Esophagus squamous epithelium (tissue), 5 donors: ENCODE data around the gene OPA3. TPM values are rescaled to one million over a fixed set of nuclear protein-coding genes. Genes with fewer than 3 reads are reported as not detected.

Source experiments
- DNase-seq: peaks from one replicate; lab custom pipeline; 2025; lab: John Stamatoyannopoulos, UW
- H3K27ac ChIP-seq, 4 donors: fragments of 200-600 bp; sonication (generic); one replicate each; pipeline ENCODE4 v1.5.1; 2016 to 2019; ENCODE audit warnings: mild to moderate bottlenecking in 1 of 4
- H3K27me3 ChIP-seq, 4 donors: fragments of 200-600 bp; sonication (generic); 1 replicate in 3 of 4; 2 replicates in 1 of 4; pipeline versions ENCODE4 v1.5.1 to v1.6.0; 2017 to 2021; ENCODE audit warnings: antibody characterized with exemption in 1 of 4
- H3K36me3 ChIP-seq, 3 donors: fragments of 200-600 bp; sonication (generic); one replicate each; pipeline ENCODE4 v1.5.1; 2016 to 2019
- H3K4me1 ChIP-seq, 3 donors: fragments of 200-600 bp; sonication (generic); one replicate each; pipeline ENCODE4 v1.5.1; 2017 to 2019
- H3K4me3 ChIP-seq, 4 donors: fragments of 200-600 bp; sonication (generic); 1 replicate in 3 of 4; 2 replicates in 1 of 4; pipeline ENCODE4 v1.5.1; 2016 to 2019; ENCODE audit warnings: mild to moderate bottlenecking in 2 of 4, moderate library complexity in 1 of 4
- H3K9me3 ChIP-seq, 3 donors: fragments of 200-600 bp; sonication (generic); one replicate each; pipeline ENCODE4 v1.5.1; 2016 to 2019
- CTCF ChIP-seq, 6 experiments: fragments of 450-650 bp in 4 of 6; fragments of 200-600 bp in 2 of 6; sonication (generic) in 2 of 6; IDR thresholded peaks; one replicate each; pipeline ENCODE4 v1.5.1; 2016 to 2019; ENCODE audit warnings: antibody characterized with exemption in 6 of 6, mild to moderate bottlenecking in 4 of 6, moderate library complexity in 4 of 6
- POLR2A ChIP-seq, 4 donors: fragments of 450-650 bp; IDR thresholded peaks; one replicate each; pipeline ENCODE4 v1.6.1; 2017; ENCODE audit warnings: antibody characterized with exemption in 4 of 4, mild to moderate bottlenecking in 4 of 4, moderate library complexity in 3 of 4
- WGBS, 2 donors: methylation state at CpG; one replicate each; pipeline ENCODE4 v1.1.5; 2018; 5-methylcytosine and 5-hydroxymethylcytosine counted together
- intact Hi-C: fragments of 100-400 bp; cut with DNase I; formaldehyde crosslinking; loops from one replicate; pipeline ENCODE4 v1.15.0; 2022
- total RNA-seq, 4 donors: library from RNA; depleted of rRNA; stranded (reverse); fragments of >200 nt; gene quantifications; one replicate each; pipeline ENCODE4 v1.1.0, GENCODE V29; 2016
- donor health status: DM: yes; HTN: yes; CAD: no.

Gene OPA3
- total RNA-seq, 4 donors from 2014 or later = 4.7 to 12.4 (median 10.1) TPM

- H3K4me3 ChIP-seq = no peak overlapping the region
- TF ChIP-seq POLR2A (IDR thresholded peaks at IDR 0.05) = no peak
- TF ChIP-seq CTCF (IDR thresholded peaks at IDR 0.05) = no peak
- intact Hi-C loops = no loop called here
- peaks cover 14 to 65% (median 32%) of the 10 kb centered on the region in 3 donors for H3K4me1 ChIP-seq
- H3K9me3 ChIP-seq = no peaks in the 10 kb centered on the region
- H3K27ac ChIP-seq = peak overlapping the region in 3 of 4 donors; percentile 21 to 52 (median 37)
- 63 to 76% methylated on average over 4 to 5 of the region's 7 CpGs for WGBS, 2 donors
- H3K27me3 ChIP-seq = no peaks in the 10 kb centered on the region
- no peaks in the 10 kb centered on the region for H3K36me3 ChIP-seq
- DNase-seq = no peak
Measured at GRCh38 chr19:45581576-45581975, 3.0 kb downstream of the OPA3 start.

GRCh38 chr19:45578861-45579260, 5.7 kb downstream of the OPA3 start:
- Histone ChIP-seq H3K36me3 (no peaks in the 10 kb centered on the region), H3K27ac (peak overlapping the region in 3 of 4 donors; percentile 73 to 86 (median 82)), H3K4me3 (no peak overlapping the region), H3K27me3 (no peaks in the 10 kb centered on the region), H3K4me1 (peaks cover 14 to 73% (median 32%) of the 10 kb centered on the region in 3 donors), H3K9me3 (no peaks in the 10 kb centered on the region)
- WGBS, 2 donors = 33 to 53% methylated on average over 5 of the region's 5 CpGs
- intact Hi-C loops = no loop called here
- TF ChIP-seq CTCF (IDR thresholded peaks at IDR 0.05) = no peak
- no peak for TF ChIP-seq POLR2A (IDR thresholded peaks at IDR 0.05)
- no peak for DNase-seq

GRCh38 chr19:45577111-45577905, 7.3 kb downstream of the OPA3 start:
- Histone ChIP-seq H3K36me3 (peaks cover 0 to 4% (median 0%) of the 10 kb centered on the region in 3 donors), H3K27ac (peak overlapping the region; percentile 62 to 86 (median 78)), H3K27me3 (no peaks in the 10 kb centered on the region), H3K4me3 (no peak overlapping the region), H3K4me1 (peaks cover 14 to 59% (median 26%) of the 10 kb centered on the region in 3 donors), H3K9me3 (no peaks in the 10 kb centered on the region)
- intact Hi-C loops = no loop called here
- 31 to 37% methylated on average over 9 to 10 of the region's 11 CpGs for WGBS, 2 donors
- DNase-seq = no peak
- no peak for TF ChIP-seq CTCF (IDR thresholded peaks at IDR 0.05)
- TF ChIP-seq POLR2A (IDR thresholded peaks at IDR 0.05) = no peak

- DNase-seq = no peak
- 33 to 42% methylated on average over 2 to 3 of the region's 3 CpGs for WGBS, 2 donors
- Histone ChIP-seq H3K4me1 (peaks cover 14 to 54% (median 26%) of the 10 kb centered on the region in 3 donors), H3K4me3 (no peak overlapping the region), H3K9me3 (no peaks in the 10 kb centered on the region), H3K36me3 (peaks cover 0 to 4% (median 0%) of the 10 kb centered on the region in 3 donors), H3K27ac (peak overlapping the region; percentile 62 to 86 (median 78)), H3K27me3 (no peaks in the 10 kb centered on the region)
- no peak for TF ChIP-seq CTCF (IDR thresholded peaks at IDR 0.05)
- no peak for TF ChIP-seq POLR2A (IDR thresholded peaks at IDR 0.05)
- intact Hi-C loops = no loop called here
Measured at GRCh38 chr19:45576682-45577081, 7.9 kb downstream of the OPA3 start.

- intact Hi-C loops = no loop called here
- TF ChIP-seq CTCF (IDR thresholded peaks at IDR 0.05) (no peak), POLR2A (IDR thresholded peaks at IDR 0.05) (no peak)
- Histone ChIP-seq H3K4me1 (peaks cover 14 to 49% (median 27%) of the 10 kb centered on the region in 3 donors), H3K27ac (peak overlapping the region in 1 of 4 donors; percentile 82), H3K9me3 (no peaks in the 10 kb centered on the region), H3K36me3 (peaks cover 0 to 4% (median 0%) of the 10 kb centered on the region in 3 donors), H3K4me3 (no peak overlapping the region), H3K27me3 (no peaks in the 10 kb centered on the region)
- WGBS, 2 donors = 73 to 76% methylated on average over 1 to 5 of the region's 5 CpGs
- no peak for DNase-seq
Measured at GRCh38 chr19:45575216-45575615, 9.4 kb downstream of the OPA3 start.
